ENCODE data around the gene LTA.
A peak's percentile ranks its signal among the peaks of the same experiment; 100 is the strongest.

Gene LTA

DNA sequence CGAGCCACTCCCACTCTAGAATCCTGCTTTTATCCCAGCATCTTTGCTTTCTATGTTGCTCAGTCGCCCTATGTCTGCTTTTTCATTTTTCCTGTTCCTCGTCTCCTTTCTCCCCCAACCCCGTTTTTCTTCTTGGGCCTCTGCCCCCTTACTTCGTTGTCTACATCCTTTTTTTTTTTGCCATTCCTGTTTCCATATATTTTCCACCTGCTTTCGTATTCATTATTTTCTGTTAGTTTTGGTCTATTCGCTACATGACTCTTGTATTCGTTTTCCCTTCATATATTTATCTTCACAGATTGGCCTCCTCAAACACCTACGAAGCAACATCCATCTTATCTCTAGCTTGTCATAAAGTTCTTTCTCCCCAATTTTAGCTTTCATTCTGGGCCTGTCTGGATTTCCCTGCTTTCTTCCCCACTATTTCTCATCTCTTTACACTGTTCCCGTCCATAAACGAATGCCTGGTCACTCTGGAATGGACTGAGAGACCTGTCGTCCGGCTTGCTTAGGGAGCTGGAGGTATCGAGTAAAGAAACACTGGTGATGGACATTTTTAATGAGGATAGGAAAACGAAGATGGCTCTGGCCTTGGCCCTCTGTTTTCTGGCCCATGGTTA lies 49.3 kb downstream of the LTA start:
- H3K4me3 ChIP-seq (ENCODE audit: low read depth, low read length), result peak overlapping the region; percentile 77
- TF ChIP-seq, protein P1, sequence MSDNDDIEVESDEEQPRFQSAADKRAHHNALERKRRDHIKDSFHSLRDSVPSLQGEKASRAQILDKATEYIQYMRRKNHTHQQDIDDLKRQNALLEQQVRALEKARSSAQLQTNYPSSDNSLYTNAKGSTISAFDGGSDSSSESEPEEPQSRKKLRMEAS (IDR thresholded peaks at IDR 0.05; ENCODE audit: low read depth, low read length), result no peak
- TF ChIP-seq POLR2A (IDR thresholded peaks at IDR 0.05; ENCODE audit: extremely low read depth, insufficient read length), result no peak
- TF ChIP-seq, protein P2, sequence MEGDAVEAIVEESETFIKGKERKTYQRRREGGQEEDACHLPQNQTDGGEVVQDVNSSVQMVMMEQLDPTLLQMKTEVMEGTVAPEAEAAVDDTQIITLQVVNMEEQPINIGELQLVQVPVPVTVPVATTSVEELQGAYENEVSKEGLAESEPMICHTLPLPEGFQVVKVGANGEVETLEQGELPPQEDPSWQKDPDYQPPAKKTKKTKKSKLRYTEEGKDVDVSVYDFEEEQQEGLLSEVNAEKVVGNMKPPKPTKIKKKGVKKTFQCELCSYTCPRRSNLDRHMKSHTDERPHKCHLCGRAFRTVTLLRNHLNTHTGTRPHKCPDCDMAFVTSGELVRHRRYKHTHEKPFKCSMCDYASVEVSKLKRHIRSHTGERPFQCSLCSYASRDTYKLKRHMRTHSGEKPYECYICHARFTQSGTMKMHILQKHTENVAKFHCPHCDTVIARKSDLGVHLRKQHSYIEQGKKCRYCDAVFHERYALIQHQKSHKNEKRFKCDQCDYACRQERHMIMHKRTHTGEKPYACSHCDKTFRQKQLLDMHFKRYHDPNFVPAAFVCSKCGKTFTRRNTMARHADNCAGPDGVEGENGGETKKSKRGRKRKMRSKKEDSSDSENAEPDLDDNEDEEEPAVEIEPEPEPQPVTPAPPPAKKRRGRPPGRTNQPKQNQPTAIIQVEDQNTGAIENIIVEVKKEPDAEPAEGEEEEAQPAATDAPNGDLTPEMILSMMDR (IDR thresholded peaks at IDR 0.05; ENCODE audit: low read depth, low read length), result no peak
- TF ChIP-seq MYC (IDR thresholded peaks at IDR 0.05; ENCODE audit: low read depth, low read length), result no peak
- DNase-seq (ENCODE audit: low read depth), result no peak

- no peak for DNase-seq (ENCODE audit: low read depth)
- peak overlapping the region; percentile 77 for H3K4me3 ChIP-seq (ENCODE audit: low read depth, low read length)
- TF ChIP-seq MYC (IDR thresholded peaks at IDR 0.05; ENCODE audit: low read depth, low read length) (no peak), POLR2A (IDR thresholded peaks at IDR 0.05; ENCODE audit: extremely low read depth, insufficient read length) (no peak)
- TF ChIP-seq, protein P1 (IDR thresholded peaks at IDR 0.05; ENCODE audit: low read depth, low read length), result no peak
- TF ChIP-seq, protein P2 (IDR thresholded peaks at IDR 0.05; ENCODE audit: low read depth, low read length), result no peak
These were observed 49.9 kb downstream of the LTA start for GRCh38 chr6:31621991-31622390.

GRCh38 chr6:31622684-31623091 lies 50.6 kb downstream of the LTA start:
- peak overlapping the region; percentile 77 for H3K4me3 ChIP-seq (ENCODE audit: low read depth, low read length)
- TF ChIP-seq, protein P1 (IDR thresholded peaks at IDR 0.05; ENCODE audit: low read depth, low read length), result no peak
- TF ChIP-seq, protein P2 (IDR thresholded peaks at IDR 0.05; ENCODE audit: low read depth, low read length), result no peak
- TF ChIP-seq MYC (IDR thresholded peaks at IDR 0.05; ENCODE audit: low read depth, low read length) (no peak), POLR2A (IDR thresholded peaks at IDR 0.05; ENCODE audit: extremely low read depth, insufficient read length) (no peak)
- peak; percentile 65 for DNase-seq (ENCODE audit: low read depth)

Data from NB4 (cell line).